ENCODE data around the gene PARD3B. TPM values are rescaled to one million over a fixed set of nuclear protein-coding genes. Genes with fewer than 3 reads are reported as not detected.

PARD3B gene
- total RNA-seq, 4 donors from 2014 or later = 6.5 to 17.3 (median 12.7) TPM

DNA sequence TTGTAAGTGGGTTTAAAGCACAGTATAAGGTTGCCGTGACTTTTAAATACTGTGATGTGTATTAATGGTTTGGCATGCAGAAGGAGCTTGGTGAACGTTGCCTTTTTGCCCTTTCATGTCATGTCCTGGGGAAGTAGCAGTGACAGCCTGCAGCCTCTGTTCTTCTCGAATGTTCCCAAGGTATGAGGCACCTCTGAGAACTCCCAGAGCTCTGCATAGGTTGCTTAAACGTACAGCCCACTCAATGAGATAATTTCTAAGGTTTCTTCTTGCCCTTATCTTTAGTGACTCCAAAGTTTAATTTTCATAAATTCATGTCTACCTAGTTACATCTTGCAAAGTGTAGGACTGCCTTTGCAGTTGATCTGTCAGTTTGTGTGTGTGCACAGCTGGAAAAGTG is 36.7 kb downstream of the PARD3B start:
- DNase-seq (ENCODE audit: low spot score in 2 of 2) = no peak
- intact Hi-C loops (cut with DNase I; ENCODE audit: low total_unique reads) = no loop called here
- WGBS, 2 donors = 73 to 78% methylated on average over 4 of the region's 4 CpGs
- H3K4me3 ChIP-seq (ENCODE audit: low read depth, poor library complexity, severe bottlenecking) = no peak overlapping the region
- TF ChIP-seq, protein P1, sequence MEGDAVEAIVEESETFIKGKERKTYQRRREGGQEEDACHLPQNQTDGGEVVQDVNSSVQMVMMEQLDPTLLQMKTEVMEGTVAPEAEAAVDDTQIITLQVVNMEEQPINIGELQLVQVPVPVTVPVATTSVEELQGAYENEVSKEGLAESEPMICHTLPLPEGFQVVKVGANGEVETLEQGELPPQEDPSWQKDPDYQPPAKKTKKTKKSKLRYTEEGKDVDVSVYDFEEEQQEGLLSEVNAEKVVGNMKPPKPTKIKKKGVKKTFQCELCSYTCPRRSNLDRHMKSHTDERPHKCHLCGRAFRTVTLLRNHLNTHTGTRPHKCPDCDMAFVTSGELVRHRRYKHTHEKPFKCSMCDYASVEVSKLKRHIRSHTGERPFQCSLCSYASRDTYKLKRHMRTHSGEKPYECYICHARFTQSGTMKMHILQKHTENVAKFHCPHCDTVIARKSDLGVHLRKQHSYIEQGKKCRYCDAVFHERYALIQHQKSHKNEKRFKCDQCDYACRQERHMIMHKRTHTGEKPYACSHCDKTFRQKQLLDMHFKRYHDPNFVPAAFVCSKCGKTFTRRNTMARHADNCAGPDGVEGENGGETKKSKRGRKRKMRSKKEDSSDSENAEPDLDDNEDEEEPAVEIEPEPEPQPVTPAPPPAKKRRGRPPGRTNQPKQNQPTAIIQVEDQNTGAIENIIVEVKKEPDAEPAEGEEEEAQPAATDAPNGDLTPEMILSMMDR (IDR thresholded peaks at IDR 0.05) = no peak
- no peak for TF ChIP-seq POLR2A (IDR thresholded peaks at IDR 0.05)

DNA sequence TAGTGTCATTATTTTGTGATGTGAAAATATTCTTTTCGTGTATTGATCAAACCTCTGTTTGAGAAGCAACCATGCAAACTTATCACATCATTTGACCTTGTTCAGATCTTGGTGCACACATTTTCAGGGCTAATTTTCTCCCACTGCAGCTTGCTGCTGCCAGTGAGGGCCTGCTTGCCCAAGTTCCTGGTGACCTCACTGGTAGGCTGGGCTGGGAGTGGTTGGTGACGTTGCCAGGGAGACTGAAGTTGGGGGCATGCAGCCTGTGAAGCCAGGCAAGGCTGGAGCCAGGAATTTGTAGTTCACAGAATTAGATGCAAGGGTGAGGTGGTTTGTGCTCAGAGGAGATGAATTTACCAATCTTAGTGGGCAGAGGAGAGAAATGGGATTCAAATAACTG is 38.5 kb downstream of the PARD3B start:
- 83 to 90% methylated on average over 2 of the region's 2 CpGs for WGBS, 2 donors
- intact Hi-C loops (cut with DNase I; ENCODE audit: low total_unique reads) = no loop called here

DNA sequence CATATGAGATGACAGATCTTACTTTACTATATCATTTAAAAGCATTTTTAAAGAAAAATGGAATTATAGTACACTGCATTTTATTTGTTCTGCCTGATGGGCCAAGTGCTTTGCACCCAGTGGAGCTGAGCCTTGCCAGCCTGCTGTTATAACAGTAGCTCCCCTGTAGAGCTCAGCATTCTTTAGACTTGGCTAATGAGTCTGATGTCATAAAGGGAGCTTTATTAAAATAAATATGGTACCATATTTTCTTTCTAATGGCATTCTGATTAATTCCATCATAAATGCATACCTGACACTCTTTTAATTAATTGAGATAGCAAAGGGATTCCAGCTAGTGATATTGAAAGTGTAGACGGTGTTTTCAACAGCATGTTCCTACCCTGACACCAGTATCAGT is 40.7 kb downstream of the PARD3B start:
- no peak for DNase-seq (ENCODE audit: low spot score in 2 of 2)
- TF ChIP-seq, protein P1 (IDR thresholded peaks at IDR 0.05) = no peak
- WGBS, 2 donors = 93 to 94% methylated on average over 1 of the region's 1 CpG
- H3K4me3 ChIP-seq (ENCODE audit: low read depth, poor library complexity, severe bottlenecking) = no peak overlapping the region
- intact Hi-C loops (cut with DNase I; ENCODE audit: low total_unique reads) = no loop called here

More for the DNA sequence above, 38.5 kb downstream of the PARD3B start:
- no peak overlapping the region for H3K4me3 ChIP-seq (ENCODE audit: low read depth, poor library complexity, severe bottlenecking)
- TF ChIP-seq, protein P1 (IDR thresholded peaks at IDR 0.05) = no peak
- no peak for TF ChIP-seq POLR2A (IDR thresholded peaks at IDR 0.05)
- DNase-seq (ENCODE audit: low spot score in 2 of 2) = no peak

DNA sequence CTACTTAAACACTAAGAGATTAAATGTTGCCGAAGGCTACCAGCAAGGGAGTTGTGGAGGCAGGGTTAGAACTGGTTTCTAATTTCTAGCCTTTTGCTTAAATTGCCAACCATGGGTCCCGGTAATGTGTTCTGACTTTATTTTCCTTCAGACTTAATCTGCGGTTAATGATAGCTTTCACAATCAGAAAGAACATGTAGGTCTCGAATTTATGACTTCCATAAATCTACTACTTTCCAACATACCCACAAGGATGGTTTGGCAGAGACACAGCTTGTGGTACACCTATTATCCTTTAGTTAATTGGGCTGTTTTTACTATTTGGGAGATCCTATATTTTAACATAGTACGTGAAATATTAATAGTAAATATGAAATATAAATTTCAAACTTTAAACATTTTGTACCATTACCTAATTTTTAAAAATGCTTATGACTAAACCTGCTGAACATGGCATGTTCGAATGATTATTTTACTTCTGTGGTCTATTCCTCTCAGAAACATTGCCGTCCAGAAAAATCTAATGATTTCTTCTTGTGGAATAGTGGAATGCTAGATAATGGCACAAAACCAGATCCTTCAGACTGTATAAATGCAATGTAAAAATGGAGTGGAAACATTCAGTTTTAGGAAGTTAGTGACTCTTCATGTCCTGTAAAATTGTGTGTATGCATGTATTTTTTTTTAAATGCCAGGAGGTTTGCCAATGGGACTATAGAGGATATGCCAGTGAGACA is 41.3 kb downstream of the PARD3B start:
- TF ChIP-seq, protein P1 (IDR thresholded peaks at IDR 0.05) = no peak
- TF ChIP-seq POLR2A (IDR thresholded peaks at IDR 0.05) = no peak
- intact Hi-C loops (cut with DNase I; ENCODE audit: low total_unique reads) = no loop called here
- WGBS, 2 donors = 85 to 87% methylated on average over 7 of the region's 7 CpGs
- no peak overlapping the region for H3K4me3 ChIP-seq (ENCODE audit: low read depth, poor library complexity, severe bottlenecking)
- no peak for DNase-seq (ENCODE audit: low spot score in 2 of 2)

DNA sequence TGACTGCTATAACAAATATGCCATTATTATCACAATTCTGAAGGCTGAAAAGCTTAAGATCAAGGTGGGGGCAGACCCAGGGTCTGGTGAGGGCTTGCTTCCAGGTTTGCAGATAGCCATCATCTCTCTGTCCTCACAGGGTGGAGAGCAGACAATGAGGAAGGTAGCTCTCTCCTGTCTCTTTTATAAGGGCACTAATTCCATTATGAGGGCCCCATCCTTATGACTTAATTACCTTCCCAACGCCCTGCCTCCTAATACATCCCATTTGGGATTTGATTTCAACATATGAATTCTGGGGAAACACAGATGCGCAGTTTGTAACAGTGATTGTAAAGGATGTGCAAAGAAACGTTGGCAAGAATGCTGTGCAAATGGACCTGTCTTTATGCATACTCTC is 44.8 kb downstream of the PARD3B start:
- no peak for TF ChIP-seq POLR2A (IDR thresholded peaks at IDR 0.05)
- TF ChIP-seq, protein P1 (IDR thresholded peaks at IDR 0.05) = no peak
- intact Hi-C loops (cut with DNase I; ENCODE audit: low total_unique reads) = no loop called here
- 86 to 91% methylated on average over 3 of the region's 3 CpGs for WGBS, 2 donors

DNA sequence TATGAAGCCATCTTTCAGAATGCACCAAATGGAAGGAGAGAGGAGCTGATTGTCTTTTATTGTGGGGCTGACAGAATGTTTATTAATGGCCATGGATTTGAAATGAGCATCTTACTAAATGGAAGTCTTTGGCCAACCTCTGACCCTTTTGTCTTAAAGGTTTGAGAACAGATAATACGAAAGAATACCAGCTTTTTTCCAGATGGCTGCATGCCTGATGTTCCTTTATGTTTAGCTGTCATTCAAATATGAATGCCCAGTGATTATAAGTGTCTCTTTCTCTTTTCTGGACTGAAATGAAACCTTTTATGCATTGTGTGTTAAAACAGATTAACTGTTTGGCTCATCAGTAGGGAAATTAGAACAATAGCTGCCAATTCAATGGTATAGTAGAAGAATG is 46.0 kb downstream of the PARD3B start:
- no peak for DNase-seq (ENCODE audit: low spot score in 2 of 2)
- intact Hi-C loops (cut with DNase I; ENCODE audit: low total_unique reads) = no loop called here
- no peak overlapping the region for H3K4me3 ChIP-seq (ENCODE audit: low read depth, poor library complexity, severe bottlenecking)
- TF ChIP-seq, protein P1 (IDR thresholded peaks at IDR 0.05) = no peak
- no peak for TF ChIP-seq POLR2A (IDR thresholded peaks at IDR 0.05)
- WGBS, 2 donors = 81 to 82% methylated on average over 1 of the region's 1 CpG

More for the DNA sequence above, 44.8 kb downstream of the PARD3B start:
- no peak overlapping the region for H3K4me3 ChIP-seq (ENCODE audit: low read depth, poor library complexity, severe bottlenecking)
- no peak for DNase-seq (ENCODE audit: low spot score in 2 of 2)

Measured in lower leg skin (tissue), 4 donors.